Spleen (tissue), 11 donors: ENCODE data around the gene GMEB2. TPM values are rescaled to one million over a fixed set of nuclear protein-coding genes. Genes with fewer than 3 reads are reported as not detected.
"Not testable (repeated sequence)": the region's sequence is repeated elsewhere in the genome, so short reads cannot be mapped to it uniquely, and the experiment has no call there.

Source experiments
- DNase-seq: peaks from one replicate; pipeline ENCODE4 v3.0.0-alpha.2; 2020
- H3K27ac ChIP-seq, 8 donors: fragments of 200-600 bp; sonication (generic) in 7 of 8; 1 replicate in 4 of 8; 2 replicates in 4 of 8; pipeline versions ENCODE4 v1.5.0 to v1.8.0; 2016 to 2021; ENCODE audit warnings: inconsistent platforms in 4 of 8, mild to moderate bottlenecking in 4 of 8, moderate library complexity in 1 of 8
- H3K27me3 ChIP-seq, 7 donors: fragments of 200-600 bp; sonication (generic) in 6 of 7; replicated peaks in 1 of 7; 1 replicate in 4 of 7; 2 replicates in 3 of 7; pipeline versions ENCODE4 v1.5.0 to v1.8.0; 2016 to 2021; ENCODE audit warnings: inconsistent platforms in 3 of 7, mild to moderate bottlenecking in 1 of 7
- H3K36me3 ChIP-seq, 6 donors: fragments of 200-600 bp; sonication (generic) in 5 of 6; 1 replicate in 4 of 6; 2 replicates in 2 of 6; pipeline versions ENCODE4 v1.5.0 to v1.8.0; 2016 to 2021; ENCODE audit warnings: inconsistent platforms in 2 of 6
- H3K4me1 ChIP-seq, 6 donors: fragments of 200-600 bp; sonication (generic) in 5 of 6; 1 replicate in 3 of 6; 2 replicates in 3 of 6; pipeline versions ENCODE4 v1.5.0 to v1.8.0; 2016 to 2021; ENCODE audit warnings: inconsistent platforms in 3 of 6
- H3K4me3 ChIP-seq, 8 donors: fragments of 200-600 bp; sonication (generic) in 7 of 8; 1 replicate in 4 of 8; 2 replicates in 4 of 8; pipeline versions ENCODE4 v1.5.0 to v1.8.0; 2016 to 2021; ENCODE audit warnings: inconsistent platforms in 4 of 8, mild to moderate bottlenecking in 4 of 8, moderate library complexity in 2 of 8
- H3K9me3 ChIP-seq, 8 donors: fragments of 200-600 bp; sonication (generic) in 7 of 8; 1 replicate in 4 of 8; 2 replicates in 4 of 8; pipeline versions ENCODE4 v1.5.0 to v1.8.0; 2016 to 2021; ENCODE audit warnings: inconsistent platforms in 4 of 8
- CTCF ChIP-seq, 11 experiments: fragments of 200-600 bp in 7 of 11; fragments of 450-650 bp in 4 of 11; sonication (generic) in 4 of 11; IDR thresholded peaks in 8 of 11; conservative IDR thresholded peaks in 3 of 11; 1 replicate in 7 of 11; 2 replicates in 4 of 11; pipeline versions ENCODE4 v1.4.0 to v1.8.0; 2016 to 2021; ENCODE audit warnings: antibody characterized with exemption in 11 of 11, inconsistent platforms in 4 of 11, mild to moderate bottlenecking in 1 of 11
- POLR2A ChIP-seq, 3 donors: fragments of 450-650 bp; IDR thresholded peaks; one replicate each; pipeline ENCODE4 v1.5.1; 2017; ENCODE audit warnings: antibody characterized with exemption in 3 of 3, mild to moderate bottlenecking in 1 of 3
- POLR2AphosphoS5 ChIP-seq, 3 donors: sonication (generic); formaldehyde crosslinking; IDR thresholded peaks; one replicate each; pipeline ENCODE4 v1.5.1; 2017; ENCODE audit warnings: antibody characterized with exemption in 3 of 3
- WGBS, 5 donors: extraction: QIAGEN DNeasy Blood & Tissue Kit in 3 of 5; methylation state at CpG; one replicate each; pipeline versions ENCODE4 v1.1.5 to v1.1.7; 2013 to 2018; 5-methylcytosine and 5-hydroxymethylcytosine counted together
- intact Hi-C: fragments of 100-400 bp; cut with DNase I; formaldehyde crosslinking; loops from one replicate; pipeline ENCODE4 v1.15.0; 2023; ENCODE audit warnings: low total_unique reads
- polyA plus RNA-seq, 3 donors: library from polyadenylated mRNA; stranded (reverse); fragments of 200-250 nt; gene quantifications; one replicate each; pipeline ENCODE4 v1.2.1, GENCODE V29; 2013
- total RNA-seq, 7 donors: library from RNA; depleted of rRNA in 3 of 7; stranded (reverse); fragments of >200 nt in 3 of 7; fragmentation: NEBNext Ultra II Directional in 4 of 7; extraction: Animal tissue kit (Norgen Biotek cat#: 25700) in 4 of 7; gene quantifications; one replicate each; pipeline versions ENCODE4 v1.1.0 to v1.2.1, GENCODE V29; 2016 to 2021
- donor health status: healthy with polysubstance abuse.
- donor health status: DM: no; HTN: no; CAD: no; lungs with moderate emphysema.
- donor health status: DM: no; HTN: no; CAD: no.
- donor health status: Bipolar disorder and iron deficiency.
- donor health status: healthy.
- donor health status: DM: no; HTN: no; CAD: no.
- donor health status: DM: yes; HTN: yes; CAD: no.

GMEB2 gene
- total and polyA plus RNA-seq, 10 donors = 8.6 to 15.0 (median 12.5) TPM

- Histone ChIP-seq H3K36me3 (peaks cover 0 to 13% (median 0%) of the 10 kb centered on the region in 6 donors), H3K27ac (no peak overlapping the region), H3K4me3 (no peak overlapping the region), H3K27me3 (no peaks in the 10 kb centered on the region), H3K4me1 (peaks cover 20 to 42% (median 33%) of the 10 kb centered on the region in 6 donors), H3K9me3 (no peaks in the 10 kb centered on the region)
- WGBS, 5 donors = 93 to 99% (median 93%) methylated on average over 7 to 10 of the region's 10 CpGs
- peak; percentile 86 for DNase-seq
- intact Hi-C loops = no loop called here
- TF ChIP-seq POLR2A (IDR thresholded peaks at IDR 0.05) (no peak), POLR2AphosphoS5 (IDR thresholded peaks at IDR 0.05) (no peak), CTCF (IDR thresholded peaks at IDR 0.05 in 8 of 11, conservative IDR thresholded peaks at IDR 0.05 in 3 of 11) (no peak)
These were observed 16.6 kb upstream of the GMEB2 start for GRCh38 chr20:63643499-63643898.

GRCh38 chr20:63642527-63643247, 15.8 kb upstream of the GMEB2 start:
- Histone ChIP-seq H3K4me1 (peaks cover 25 to 50% (median 39%) of the 10 kb centered on the region in 6 donors), H3K27me3 (no peaks in the 10 kb centered on the region), H3K36me3 (peaks cover 0 to 13% (median 0%) of the 10 kb centered on the region in 6 donors), H3K9me3 (no peaks in the 10 kb centered on the region), H3K27ac (peak overlapping the region; percentile 72 to 100 (median 86)), H3K4me3 (peak overlapping the region; percentile 27 to 87 (median 46))
- intact Hi-C loops = no loop called here
- DNase-seq = peak; percentile 91
- 48 to 92% (median 56%) methylated on average over 5 to 29 of the region's 29 CpGs for WGBS, 5 donors
- no peak for TF ChIP-seq POLR2A (IDR thresholded peaks at IDR 0.05)

- H3K4me3 ChIP-seq = peak overlapping the region; percentile 56 to 87 (median 66)
- peaks cover 26 to 58% (median 46%) of the 10 kb centered on the region in 6 donors for H3K4me1 ChIP-seq
- TF ChIP-seq POLR2AphosphoS5 (IDR thresholded peaks at IDR 0.05) = peak; percentile 76 to 82 (median 80)
- no peak for TF ChIP-seq POLR2A (IDR thresholded peaks at IDR 0.05)
- peak; percentile 41 to 84 (median 70) for TF ChIP-seq CTCF (IDR thresholded peaks at IDR 0.05 in 8 of 11, conservative IDR thresholded peaks at IDR 0.05 in 3 of 11)
- no peaks in the 10 kb centered on the region for H3K9me3 ChIP-seq
- no peaks in the 10 kb centered on the region for H3K27me3 ChIP-seq
- peak overlapping the region; percentile 93 to 100 (median 99) for H3K27ac ChIP-seq
- intact Hi-C loops = no loop called here
- peaks cover 0 to 13% (median 0%) of the 10 kb centered on the region in 6 donors for H3K36me3 ChIP-seq
- WGBS, 5 donors = 1 to 3% (median 2%) methylated on average over 20 to 86 of the region's 86 CpGs
- peak; percentile 99 for DNase-seq
These were observed 15.1 kb upstream of the GMEB2 start for GRCh38 chr20:63641792-63642523.

GRCh38 chr20:63641146-63641791, 14.4 kb upstream of the GMEB2 start:
- Histone ChIP-seq H3K36me3 (peaks cover 0 to 13% (median 0%) of the 10 kb centered on the region in 6 donors), H3K27ac (peak overlapping the region; percentile 93 to 100 (median 99)), H3K4me3 (peak overlapping the region; percentile 56 to 87 (median 66)), H3K9me3 (no peaks in the 10 kb centered on the region), H3K27me3 (no peaks in the 10 kb centered on the region), H3K4me1 (peaks cover 26 to 64% (median 52%) of the 10 kb centered on the region in 6 donors)
- DNase-seq = peak; percentile 93
- 1 to 27% (median 6%) methylated on average over 28 to 42 of the region's 47 CpGs for WGBS, 5 donors
- TF ChIP-seq POLR2A (IDR thresholded peaks at IDR 0.05) (peak in 1 of 3 donors; percentile 34), POLR2AphosphoS5 (IDR thresholded peaks at IDR 0.05) (peak; percentile 46 to 85 (median 75)), CTCF (IDR thresholded peaks at IDR 0.05 in 8 of 11, conservative IDR thresholded peaks at IDR 0.05 in 3 of 11) (no peak)
- intact Hi-C loops = no loop called here

GRCh38 chr20:63640686-63641085, 13.8 kb upstream of the GMEB2 start:
- H3K27me3 ChIP-seq, intact Hi-C loops, H3K9me3 ChIP-seq: not testable (repeated sequence)
- WGBS, 5 donors = 27 to 67% (median 41%) methylated on average over 3 to 17 of the region's 17 CpGs
- Histone ChIP-seq H3K27ac (peak overlapping the region; percentile 75 to 100 (median 92)), H3K4me1 (peaks cover 28 to 70% (median 55%) of the 10 kb centered on the region in 6 donors), H3K4me3 (peak overlapping the region in 7 of 8 donors; percentile 35 to 87 (median 65)), H3K36me3 (peaks cover 0 to 13% (median 0%) of the 10 kb centered on the region in 6 donors)
- peak; percentile 92 for DNase-seq
